ENCODE results near the gene FYB1.

The FYB1 gene

GRCh38 chr5:39118638-39119037, 100.7 kb downstream of the FYB1 start:
- no peak for DNase-seq (ENCODE audit: low read depth in 2 of 2)

- no peak for DNase-seq (ENCODE audit: low read depth in 2 of 2)
Observed at GRCh38 chr5:39117401-39117800, 102.0 kb downstream of the FYB1 start.

- DNase-seq (ENCODE audit: low read depth in 2 of 2) = no peak
Observed at GRCh38 chr5:39116344-39117170, 102.8 kb downstream of the FYB1 start.

- DNase-seq (ENCODE audit: low read depth in 2 of 2) = no peak
Observed at GRCh38 chr5:39115644-39116343, 103.6 kb downstream of the FYB1 start.

GRCh38 chr5:39114155-39114554, 105.2 kb downstream of the FYB1 start:
- DNase-seq (ENCODE audit: low read depth in 2 of 2) = no peak

- DNase-seq (ENCODE audit: low read depth in 2 of 2) = no peak
Observed at GRCh38 chr5:39113354-39113953, 105.9 kb downstream of the FYB1 start.

- DNase-seq (ENCODE audit: low read depth in 2 of 2) = no peak
Observed at GRCh38 chr5:39109606-39110005, 109.8 kb downstream of the FYB1 start.

- DNase-seq (ENCODE audit: low read depth in 2 of 2) = no peak
Observed at GRCh38 chr5:39108987-39109386, 110.4 kb downstream of the FYB1 start.

GRCh38 chr5:39107350-39107749, 112.0 kb downstream of the FYB1 start:
- DNase-seq (ENCODE audit: low read depth in 2 of 2) = no peak

- DNase-seq (ENCODE audit: low read depth in 2 of 2) = no peak
Observed at GRCh38 chr5:39106322-39106721, 113.0 kb downstream of the FYB1 start.

GRCh38 chr5:39104221-39104620, 115.1 kb downstream of the FYB1 start:
- no peak for DNase-seq (ENCODE audit: low read depth in 2 of 2)

GRCh38 chr5:39102684-39103155, 116.6 kb downstream of the FYB1 start:
- no peak for DNase-seq (ENCODE audit: low read depth in 2 of 2)

GRCh38 chr5:39100851-39101396, 118.4 kb downstream of the FYB1 start:
- no peak for DNase-seq (ENCODE audit: low read depth in 2 of 2)

- no peak for DNase-seq (ENCODE audit: low read depth in 2 of 2)
Observed at GRCh38 chr5:39100301-39100850, 119.0 kb downstream of the FYB1 start.

- no peak for DNase-seq (ENCODE audit: low read depth in 2 of 2)
Observed at GRCh38 chr5:39099831-39100230, 119.5 kb downstream of the FYB1 start.

GRCh38 chr5:39093352-39093751, 126.0 kb downstream of the FYB1 start:
- DNase-seq (ENCODE audit: low read depth in 2 of 2) = no peak

GRCh38 chr5:39092581-39093351, 126.6 kb downstream of the FYB1 start:
- no peak for DNase-seq (ENCODE audit: low read depth in 2 of 2)

- DNase-seq (ENCODE audit: low read depth in 2 of 2) = no peak
Observed at GRCh38 chr5:39091940-39092580, 127.3 kb downstream of the FYB1 start.

GRCh38 chr5:39083968-39084367, 135.4 kb downstream of the FYB1 start:
- no peak for DNase-seq (ENCODE audit: low read depth in 2 of 2)

- DNase-seq (ENCODE audit: low read depth in 2 of 2) = no peak
Observed at GRCh38 chr5:39082995-39083394, 136.4 kb downstream of the FYB1 start.
